Measurements from ENCODE around the gene SEPHS2.

DNA sequence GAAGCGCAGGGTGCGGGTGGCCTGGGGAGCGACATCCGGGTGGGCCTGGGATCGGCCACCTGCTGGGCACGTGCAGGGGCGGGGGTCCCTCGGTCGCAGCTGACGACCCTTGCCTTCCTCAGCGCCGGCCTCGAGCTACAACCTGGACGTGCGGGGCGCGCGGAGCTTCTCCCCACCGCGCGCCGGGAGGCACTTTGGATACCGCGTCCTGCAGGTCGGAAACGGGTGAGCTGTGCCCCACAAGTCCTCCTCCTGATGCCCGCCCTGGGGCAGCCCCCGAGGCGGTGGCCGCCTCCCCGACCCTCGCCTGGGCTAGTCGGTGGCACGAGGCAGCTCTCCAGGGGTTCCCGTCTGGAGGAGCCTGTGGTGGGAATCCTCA lies 28.4 kb upstream of the SEPHS2 start:
- TF ChIP-seq, protein P1, sequence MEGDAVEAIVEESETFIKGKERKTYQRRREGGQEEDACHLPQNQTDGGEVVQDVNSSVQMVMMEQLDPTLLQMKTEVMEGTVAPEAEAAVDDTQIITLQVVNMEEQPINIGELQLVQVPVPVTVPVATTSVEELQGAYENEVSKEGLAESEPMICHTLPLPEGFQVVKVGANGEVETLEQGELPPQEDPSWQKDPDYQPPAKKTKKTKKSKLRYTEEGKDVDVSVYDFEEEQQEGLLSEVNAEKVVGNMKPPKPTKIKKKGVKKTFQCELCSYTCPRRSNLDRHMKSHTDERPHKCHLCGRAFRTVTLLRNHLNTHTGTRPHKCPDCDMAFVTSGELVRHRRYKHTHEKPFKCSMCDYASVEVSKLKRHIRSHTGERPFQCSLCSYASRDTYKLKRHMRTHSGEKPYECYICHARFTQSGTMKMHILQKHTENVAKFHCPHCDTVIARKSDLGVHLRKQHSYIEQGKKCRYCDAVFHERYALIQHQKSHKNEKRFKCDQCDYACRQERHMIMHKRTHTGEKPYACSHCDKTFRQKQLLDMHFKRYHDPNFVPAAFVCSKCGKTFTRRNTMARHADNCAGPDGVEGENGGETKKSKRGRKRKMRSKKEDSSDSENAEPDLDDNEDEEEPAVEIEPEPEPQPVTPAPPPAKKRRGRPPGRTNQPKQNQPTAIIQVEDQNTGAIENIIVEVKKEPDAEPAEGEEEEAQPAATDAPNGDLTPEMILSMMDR (conservative IDR thresholded peaks at IDR 0.05; ENCODE audit: low read length), result no peak
- TF ChIP-seq EZH2phosphoT487 (IDR thresholded peaks at IDR 0.05; ENCODE audit: borderline replicate concordance), result no peak

Data from Loucy (cell line).